ENCODE results near the gene ENTR1.

DNA sequence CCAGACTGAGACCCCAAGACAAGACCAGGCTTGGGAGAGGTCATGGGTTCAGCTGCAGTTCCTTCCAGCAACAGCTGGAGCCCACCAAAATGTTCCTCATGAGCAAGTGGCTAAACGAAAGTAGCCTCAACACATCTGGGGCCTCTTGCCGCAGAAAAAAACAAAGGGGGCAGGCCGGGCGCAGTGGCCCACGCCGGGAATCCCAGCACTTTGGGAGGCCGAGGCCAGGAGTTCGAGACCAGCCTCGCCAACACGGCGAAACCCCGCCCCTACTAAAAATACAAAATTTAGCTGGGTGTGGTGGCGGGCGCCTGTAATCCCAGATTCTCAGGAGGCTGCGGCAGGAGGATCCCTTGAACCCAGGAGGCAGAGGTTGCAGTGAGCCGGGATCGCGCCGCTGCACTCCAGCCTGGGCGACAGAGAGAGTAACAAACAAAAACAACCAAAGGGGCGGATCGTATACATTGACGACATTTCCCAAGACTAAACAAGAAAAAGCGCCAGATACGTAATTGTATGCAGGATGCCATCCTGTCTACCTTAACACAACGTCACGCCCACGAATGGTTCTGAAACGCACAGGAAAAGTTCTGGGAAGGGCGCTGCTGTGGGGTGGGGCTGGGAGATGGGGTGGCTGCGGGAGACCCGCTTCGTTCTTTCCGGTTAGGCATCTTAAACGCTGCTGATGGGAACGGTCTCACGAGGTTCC lies 27.6 kb upstream of the ENTR1 start:
- TF ChIP-seq, protein P1, sequence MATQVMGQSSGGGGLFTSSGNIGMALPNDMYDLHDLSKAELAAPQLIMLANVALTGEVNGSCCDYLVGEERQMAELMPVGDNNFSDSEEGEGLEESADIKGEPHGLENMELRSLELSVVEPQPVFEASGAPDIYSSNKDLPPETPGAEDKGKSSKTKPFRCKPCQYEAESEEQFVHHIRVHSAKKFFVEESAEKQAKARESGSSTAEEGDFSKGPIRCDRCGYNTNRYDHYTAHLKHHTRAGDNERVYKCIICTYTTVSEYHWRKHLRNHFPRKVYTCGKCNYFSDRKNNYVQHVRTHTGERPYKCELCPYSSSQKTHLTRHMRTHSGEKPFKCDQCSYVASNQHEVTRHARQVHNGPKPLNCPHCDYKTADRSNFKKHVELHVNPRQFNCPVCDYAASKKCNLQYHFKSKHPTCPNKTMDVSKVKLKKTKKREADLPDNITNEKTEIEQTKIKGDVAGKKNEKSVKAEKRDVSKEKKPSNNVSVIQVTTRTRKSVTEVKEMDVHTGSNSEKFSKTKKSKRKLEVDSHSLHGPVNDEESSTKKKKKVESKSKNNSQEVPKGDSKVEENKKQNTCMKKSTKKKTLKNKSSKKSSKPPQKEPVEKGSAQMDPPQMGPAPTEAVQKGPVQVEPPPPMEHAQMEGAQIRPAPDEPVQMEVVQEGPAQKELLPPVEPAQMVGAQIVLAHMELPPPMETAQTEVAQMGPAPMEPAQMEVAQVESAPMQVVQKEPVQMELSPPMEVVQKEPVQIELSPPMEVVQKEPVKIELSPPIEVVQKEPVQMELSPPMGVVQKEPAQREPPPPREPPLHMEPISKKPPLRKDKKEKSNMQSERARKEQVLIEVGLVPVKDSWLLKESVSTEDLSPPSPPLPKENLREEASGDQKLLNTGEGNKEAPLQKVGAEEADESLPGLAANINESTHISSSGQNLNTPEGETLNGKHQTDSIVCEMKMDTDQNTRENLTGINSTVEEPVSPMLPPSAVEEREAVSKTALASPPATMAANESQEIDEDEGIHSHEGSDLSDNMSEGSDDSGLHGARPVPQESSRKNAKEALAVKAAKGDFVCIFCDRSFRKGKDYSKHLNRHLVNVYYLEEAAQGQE (tag by site-specific recombination; IDR thresholded peaks at IDR 0.05) = no peak
- TF ChIP-seq ZNF175 (tag by site-specific recombination; IDR thresholded peaks at IDR 0.05) (no peak), YY1 (tag by site-specific recombination; IDR thresholded peaks at IDR 0.05) (no peak), ZNF366 (tag by site-specific recombination; conservative IDR thresholded peaks at IDR 0.05) (no peak), PRDM1 (tag by site-specific recombination; IDR thresholded peaks at IDR 0.05) (no peak), MYNN (tag by site-specific recombination; IDR thresholded peaks at IDR 0.05; ENCODE audit: borderline replicate concordance) (no peak), SCRT1 (tag by site-specific recombination; IDR thresholded peaks at IDR 0.05; ENCODE audit: borderline replicate concordance) (no peak), TCF7L2 (IDR thresholded peaks at IDR 0.05; ENCODE audit: borderline replicate concordance, low read depth, low read length) (no peak), ZFP3 (tag by site-specific recombination; IDR thresholded peaks at IDR 0.05; ENCODE audit: low read depth) (no peak), MZF1 (tag by site-specific recombination; IDR thresholded peaks at IDR 0.05; ENCODE audit: borderline replicate concordance) (no peak), ZNF544 (tag by site-specific recombination; IDR thresholded peaks at IDR 0.05) (no peak)
- TF ChIP-seq, protein P2, sequence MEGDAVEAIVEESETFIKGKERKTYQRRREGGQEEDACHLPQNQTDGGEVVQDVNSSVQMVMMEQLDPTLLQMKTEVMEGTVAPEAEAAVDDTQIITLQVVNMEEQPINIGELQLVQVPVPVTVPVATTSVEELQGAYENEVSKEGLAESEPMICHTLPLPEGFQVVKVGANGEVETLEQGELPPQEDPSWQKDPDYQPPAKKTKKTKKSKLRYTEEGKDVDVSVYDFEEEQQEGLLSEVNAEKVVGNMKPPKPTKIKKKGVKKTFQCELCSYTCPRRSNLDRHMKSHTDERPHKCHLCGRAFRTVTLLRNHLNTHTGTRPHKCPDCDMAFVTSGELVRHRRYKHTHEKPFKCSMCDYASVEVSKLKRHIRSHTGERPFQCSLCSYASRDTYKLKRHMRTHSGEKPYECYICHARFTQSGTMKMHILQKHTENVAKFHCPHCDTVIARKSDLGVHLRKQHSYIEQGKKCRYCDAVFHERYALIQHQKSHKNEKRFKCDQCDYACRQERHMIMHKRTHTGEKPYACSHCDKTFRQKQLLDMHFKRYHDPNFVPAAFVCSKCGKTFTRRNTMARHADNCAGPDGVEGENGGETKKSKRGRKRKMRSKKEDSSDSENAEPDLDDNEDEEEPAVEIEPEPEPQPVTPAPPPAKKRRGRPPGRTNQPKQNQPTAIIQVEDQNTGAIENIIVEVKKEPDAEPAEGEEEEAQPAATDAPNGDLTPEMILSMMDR (tag by site-specific recombination; IDR thresholded peaks at IDR 0.05) = no peak
- TF ChIP-seq, protein P3, sequence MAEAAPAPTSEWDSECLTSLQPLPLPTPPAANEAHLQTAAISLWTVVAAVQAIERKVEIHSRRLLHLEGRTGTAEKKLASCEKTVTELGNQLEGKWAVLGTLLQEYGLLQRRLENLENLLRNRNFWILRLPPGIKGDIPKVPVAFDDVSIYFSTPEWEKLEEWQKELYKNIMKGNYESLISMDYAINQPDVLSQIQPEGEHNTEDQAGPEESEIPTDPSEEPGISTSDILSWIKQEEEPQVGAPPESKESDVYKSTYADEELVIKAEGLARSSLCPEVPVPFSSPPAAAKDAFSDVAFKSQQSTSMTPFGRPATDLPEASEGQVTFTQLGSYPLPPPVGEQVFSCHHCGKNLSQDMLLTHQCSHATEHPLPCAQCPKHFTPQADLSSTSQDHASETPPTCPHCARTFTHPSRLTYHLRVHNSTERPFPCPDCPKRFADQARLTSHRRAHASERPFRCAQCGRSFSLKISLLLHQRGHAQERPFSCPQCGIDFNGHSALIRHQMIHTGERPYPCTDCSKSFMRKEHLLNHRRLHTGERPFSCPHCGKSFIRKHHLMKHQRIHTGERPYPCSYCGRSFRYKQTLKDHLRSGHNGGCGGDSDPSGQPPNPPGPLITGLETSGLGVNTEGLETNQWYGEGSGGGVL (tag by site-specific recombination; IDR thresholded peaks at IDR 0.05) = no peak

Measured in HEK293 (cell line).